M059J (cell line): ENCODE results near the gene AMZ2. TPM values are rescaled to one million over a fixed set of nuclear protein-coding genes. Genes with fewer than 3 reads are reported as not detected.
A peak's percentile ranks its signal among the peaks of the same experiment; 100 is the strongest.

Experiments used
- DNase-seq: peaks from one replicate; pipeline ENCODE4 v3.0.0-alpha.2; 2012; ENCODE audit warnings: low read depth
- total RNA-seq: library from RNA; depleted of rRNA; stranded (reverse); fragments of >200 nt; shearing (Covaris generic); gene quantifications from 2 replicates; pipeline ENCODE4 v1.2.3, GENCODE V29; 2014; rRNA removed

AMZ2 gene
- total RNA-seq, 1 experiment from 2014 or later, result 96.3 TPM

DNA sequence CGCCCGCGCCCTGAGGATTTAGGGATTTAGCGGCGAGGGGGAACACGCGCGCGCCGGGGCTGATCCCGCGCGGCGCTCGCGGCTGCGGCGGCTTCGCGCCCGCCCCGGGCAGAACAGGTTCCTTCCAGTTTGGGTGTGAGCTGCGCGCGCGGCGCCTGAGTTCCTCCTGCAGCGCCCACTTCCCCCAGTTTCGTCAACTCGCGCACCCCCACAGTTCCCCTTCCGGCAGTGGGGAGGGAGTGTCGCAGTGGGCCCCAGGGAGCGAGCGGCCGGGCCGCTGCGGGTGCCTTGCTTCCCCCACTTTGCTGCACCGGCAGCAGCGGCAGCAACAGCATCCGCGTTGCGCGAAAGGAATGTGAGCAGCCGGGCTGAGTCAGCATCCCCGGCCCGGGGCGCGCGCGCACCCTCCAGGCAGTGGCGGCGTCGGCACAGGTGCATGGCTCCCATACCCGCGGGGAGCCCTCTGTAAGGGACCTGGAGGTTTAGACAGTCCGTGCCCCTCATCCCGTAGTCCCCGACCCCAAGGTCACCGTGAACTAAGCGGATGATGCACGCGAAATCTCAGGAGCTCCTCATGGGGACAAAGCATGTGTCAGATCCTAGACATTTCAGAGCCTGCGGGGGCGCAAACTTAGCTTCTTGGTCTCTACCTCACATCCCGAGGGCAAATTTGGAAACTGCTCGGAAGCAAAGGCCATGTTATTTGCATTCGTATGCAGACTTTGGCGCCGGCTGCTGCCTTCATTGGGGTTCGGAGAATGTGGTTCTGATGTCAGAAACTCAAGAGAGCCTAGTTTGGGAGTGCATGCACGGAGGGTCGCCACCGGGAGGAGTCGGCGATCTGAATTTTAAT, 44.2 kb downstream of the AMZ2 start:
- peak; percentile 69 for DNase-seq

DNA sequence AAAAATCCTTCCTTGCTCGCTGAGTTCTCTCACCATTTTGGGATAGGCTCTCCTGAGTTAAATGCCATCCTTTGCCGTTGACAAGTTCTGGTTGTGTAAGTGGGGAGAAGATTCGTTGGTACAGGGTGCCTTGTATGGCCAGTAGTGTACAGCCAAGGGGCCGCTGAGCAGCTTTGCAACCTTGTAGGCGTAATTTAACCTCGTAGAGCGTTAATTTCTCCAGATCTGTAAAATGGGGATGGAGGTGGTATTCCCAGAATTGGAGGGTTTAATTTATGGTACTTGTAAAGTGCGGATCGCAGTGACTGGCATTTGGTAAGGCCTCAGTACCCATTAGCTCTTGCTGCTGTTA, 44.8 kb downstream of the AMZ2 start:
- DNase-seq, result no peak

DNA sequence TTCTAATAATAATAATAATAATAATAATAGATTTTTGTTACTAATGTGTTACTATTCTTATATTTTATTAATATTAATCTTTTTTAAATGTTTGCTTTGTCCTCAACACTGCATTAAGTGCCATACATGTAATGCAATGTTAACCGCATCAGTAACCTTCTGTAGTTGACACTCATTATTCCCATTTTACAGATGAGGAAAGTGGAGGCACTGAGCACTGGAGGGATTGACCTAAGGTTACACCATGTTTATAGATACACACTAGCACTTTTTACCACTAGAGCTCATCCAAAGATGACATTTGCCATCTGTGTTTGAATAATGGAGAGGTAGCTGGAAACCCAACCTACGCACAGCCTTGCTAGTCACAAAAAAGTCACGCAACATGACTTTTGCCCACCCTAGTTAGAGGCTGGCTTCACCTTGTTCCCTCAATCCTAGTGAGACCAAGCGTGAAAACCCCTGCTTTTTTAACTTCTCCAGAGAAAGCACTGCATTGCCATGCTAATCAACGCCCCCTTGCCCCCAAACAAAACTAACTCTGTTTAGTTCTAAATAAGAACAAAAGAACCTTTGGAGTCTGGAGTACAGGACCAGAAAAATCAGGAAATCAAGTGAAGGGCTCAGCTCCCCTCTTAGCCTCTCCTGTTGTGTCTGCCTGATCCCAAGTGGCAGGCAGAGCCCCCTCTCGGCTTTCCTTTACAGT, 45.8 kb downstream of the AMZ2 start:
- DNase-seq, result no peak

DNA sequence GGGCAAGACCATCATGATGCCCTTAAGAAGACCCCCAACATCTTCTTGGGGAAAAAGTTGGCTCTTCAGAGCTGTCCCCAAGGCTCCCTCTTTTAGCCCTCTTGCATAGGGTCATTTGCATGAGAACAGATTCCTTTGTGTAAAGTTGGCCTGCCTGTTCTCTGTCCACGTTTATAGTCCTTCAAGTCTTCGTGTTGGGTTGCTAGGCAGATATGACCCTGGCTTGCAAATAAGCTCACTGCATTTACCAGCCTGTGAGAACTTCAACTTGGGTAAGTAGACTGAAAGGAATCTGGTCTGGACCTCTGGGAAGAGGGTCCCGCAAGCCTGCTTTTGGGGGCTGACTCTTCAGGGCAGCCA, 46.3 kb downstream of the AMZ2 start:
- DNase-seq, result no peak

DNA sequence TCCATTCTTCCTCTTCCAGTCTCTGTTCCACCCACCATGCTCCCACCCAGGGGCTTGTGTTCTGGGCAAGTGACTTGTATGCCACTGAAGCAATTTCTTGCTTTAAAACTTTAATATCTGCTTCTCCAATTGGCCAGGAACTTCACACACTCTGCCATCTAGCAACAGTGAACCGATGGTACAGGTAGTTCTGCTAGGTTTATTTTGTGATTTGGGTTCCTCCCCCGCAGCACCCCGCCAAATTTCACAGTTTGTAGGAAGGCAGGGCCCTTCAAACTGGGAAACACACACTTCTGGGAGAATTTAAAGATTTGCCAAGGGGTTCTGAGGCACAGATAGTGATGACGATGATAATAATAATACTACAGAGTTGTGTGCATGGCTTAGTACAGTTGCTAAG, 46.8 kb downstream of the AMZ2 start:
- no peak for DNase-seq

DNA sequence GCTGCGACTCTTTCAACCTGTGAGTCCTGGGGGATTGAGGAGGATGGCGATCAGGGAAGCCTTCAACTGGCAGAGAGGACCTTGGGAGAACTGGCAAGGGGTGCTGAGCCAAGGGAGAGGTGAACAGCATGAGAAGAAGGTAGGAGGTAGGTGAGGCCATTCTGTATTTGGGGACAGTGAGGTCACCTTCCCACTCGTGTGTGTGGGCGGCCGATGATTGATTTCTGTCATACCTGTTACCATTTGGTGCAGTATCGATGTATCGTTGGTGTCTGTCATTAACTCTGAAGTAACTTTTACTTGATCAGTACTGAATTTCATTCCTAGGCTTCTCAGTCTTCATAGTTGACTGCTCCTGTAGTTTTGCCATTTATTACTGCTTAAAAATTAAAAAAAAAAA, 47.2 kb downstream of the AMZ2 start:
- DNase-seq, result no peak

DNA sequence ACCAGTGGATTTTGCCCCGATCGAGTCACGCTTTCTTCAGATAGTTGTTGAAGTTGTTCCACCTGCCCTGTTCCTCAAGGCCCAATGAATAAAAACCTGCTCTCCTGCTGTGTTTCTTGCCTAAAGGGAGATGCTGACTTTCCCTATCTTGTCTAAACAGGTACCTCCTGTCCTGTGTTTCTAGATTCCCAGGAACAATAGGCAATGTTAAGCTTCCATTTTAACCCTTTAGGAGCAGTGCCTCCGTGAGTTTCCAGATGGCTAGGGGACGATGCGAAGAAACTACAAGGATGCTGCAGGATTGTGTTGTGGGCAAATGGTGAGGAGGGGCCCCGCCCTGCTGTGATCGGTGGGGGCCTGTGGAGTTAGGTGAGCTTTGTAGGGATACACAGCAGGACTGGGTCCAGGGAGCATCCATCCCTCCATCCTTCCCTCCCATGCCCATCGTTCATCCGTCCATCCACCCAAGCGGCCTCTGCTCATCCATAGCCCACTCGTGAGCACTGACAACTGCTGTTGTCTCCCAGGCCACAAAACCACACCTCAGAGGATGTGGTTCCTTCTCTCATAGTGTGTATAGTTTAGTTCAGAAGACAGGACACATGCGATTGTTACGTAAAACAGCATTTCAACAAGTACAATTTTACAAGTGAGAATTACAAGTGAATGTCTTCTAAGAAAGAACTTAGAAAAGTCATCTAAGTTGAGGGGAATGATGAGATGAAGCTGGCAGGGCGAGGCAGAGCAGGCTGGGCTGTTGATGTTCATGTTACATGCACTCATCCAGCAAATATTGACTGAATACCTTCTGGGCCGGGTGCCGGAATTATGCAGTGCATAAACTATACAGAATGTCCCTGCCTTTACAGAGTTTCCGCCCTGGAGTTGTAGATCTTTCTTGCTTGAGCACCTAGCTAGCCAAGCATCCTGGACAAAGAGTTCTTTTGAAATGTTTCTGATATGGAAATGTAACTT, 48.7 kb downstream of the AMZ2 start:
- no peak for DNase-seq

DNA sequence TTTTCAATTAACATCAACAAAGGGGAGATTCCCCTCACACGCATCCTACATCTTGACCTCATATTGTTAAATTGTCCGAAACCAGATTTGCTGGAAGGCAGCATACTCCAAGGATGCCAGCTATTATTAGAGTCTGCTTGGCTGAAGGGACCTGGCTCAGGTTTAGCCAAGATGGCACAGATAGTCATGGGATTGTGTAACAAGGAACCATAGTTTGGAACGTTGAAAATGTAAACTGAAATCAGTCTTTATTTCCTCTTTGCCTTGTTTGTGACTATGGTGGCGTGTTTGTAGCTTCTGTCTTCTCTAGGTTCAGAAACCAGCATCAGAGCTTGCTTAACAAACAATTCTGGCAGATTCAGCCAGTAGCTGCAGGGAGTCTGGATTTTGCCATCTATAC, 49.4 kb downstream of the AMZ2 start:
- DNase-seq, result no peak

DNA sequence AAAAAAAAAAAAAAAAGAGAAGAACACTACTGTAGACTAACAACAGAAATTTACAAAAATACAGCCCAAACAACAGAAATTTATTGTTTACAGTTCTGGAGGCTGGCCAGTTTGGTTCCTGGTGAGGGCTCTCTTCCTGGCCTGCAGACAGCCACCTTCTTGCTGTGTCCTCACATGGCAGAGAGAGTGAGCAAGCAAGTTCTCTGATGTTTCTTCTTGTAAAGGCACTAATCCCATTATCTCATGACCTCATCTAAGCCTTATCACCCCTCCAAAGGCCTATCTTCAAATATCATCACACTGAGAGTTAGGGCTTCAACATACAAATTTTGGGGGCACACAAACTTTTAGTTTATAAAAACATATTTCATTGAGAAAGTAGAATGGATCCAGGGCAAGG, 50.8 kb downstream of the AMZ2 start:
- DNase-seq, result peak; percentile 19

DNA sequence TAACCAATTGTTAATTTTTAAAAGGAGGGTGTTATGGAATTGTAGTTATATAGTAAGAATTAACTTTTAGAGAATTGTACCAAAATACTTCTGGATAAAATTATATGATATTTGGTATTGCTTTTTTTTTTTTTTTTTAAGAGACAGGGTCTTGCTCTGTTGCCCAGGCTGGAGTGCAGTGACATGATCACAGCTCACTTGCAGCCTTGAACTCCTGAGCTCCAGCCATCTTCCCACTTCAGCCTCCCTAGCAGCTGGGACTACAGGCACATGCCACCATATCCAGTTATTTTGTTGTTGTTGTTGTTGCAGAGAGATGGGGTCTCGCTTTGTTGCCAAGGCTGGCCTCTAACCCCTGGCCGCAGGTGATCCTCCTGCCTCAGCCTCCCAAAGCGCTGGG, 52.0 kb downstream of the AMZ2 start:
- DNase-seq, result no peak

DNA sequence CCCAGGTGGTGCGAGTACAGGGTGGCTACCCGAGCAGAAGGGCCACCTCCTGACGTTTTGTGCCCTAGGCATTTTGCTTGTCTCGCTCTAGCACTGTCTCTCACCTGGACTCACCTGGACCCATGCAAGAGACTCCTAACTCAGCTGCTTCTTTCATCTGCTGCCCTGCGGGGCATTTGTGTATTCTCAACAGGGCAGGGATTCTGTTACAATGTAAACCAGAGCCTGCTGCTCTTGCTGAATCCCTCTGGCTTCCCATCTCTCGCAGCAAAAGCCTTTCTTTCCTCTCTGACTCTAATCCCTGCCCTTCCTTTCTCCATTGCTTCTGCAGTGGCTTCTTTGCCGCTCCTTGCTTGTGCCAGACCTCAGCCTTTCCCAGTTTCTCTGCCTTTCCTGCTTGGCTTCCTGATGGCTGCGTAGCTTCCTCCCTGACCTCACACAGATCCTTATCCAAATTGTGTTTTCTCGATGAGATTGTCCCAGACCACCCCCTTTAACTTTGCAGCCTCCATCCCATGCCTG, 53.7 kb downstream of the AMZ2 start:
- no peak for DNase-seq

DNA sequence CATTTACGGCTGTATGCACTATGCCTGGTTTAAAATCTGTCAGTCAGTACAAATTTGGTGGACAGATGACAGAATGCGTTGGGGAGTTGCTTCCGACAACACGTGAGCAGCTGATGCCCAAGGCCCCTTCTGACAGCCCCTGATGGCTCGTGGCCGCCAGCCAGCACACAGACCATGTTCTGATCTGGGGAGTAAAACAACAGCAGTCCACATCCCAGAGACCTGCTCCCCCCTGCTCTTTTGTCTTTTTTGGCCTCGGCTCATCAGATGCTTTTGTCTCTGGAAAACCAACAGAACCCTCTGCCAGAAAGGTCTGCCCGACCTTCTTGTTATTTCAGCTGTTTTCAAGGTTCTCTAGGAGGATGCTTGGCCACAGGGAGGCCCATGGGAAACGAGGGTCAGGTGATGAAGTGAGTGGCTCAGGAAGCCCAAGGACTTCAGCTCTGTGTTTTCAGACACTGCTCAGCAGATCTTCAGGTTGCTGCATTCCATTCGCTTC, 54.3 kb downstream of the AMZ2 start:
- no peak for DNase-seq

DNA sequence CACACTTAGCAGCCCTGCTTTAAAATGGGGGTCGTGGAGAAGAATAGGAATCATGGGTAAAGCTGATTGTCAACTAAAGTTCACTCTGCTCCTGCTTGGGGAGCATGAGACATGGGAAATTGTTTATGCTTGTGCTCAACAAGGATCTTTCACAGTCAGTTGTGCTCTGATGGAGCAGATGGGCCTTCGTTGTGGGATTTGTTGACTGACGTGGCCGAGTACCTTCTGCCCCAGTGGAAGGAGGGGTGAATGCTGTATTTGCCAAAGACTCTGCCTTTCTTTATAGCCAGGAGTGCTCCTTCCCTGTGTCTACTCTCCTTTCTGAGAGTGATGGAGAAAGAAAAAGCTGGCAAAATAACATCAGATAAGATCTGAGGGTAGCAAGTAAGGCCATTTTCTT, 54.8 kb downstream of the AMZ2 start:
- no peak for DNase-seq

DNA sequence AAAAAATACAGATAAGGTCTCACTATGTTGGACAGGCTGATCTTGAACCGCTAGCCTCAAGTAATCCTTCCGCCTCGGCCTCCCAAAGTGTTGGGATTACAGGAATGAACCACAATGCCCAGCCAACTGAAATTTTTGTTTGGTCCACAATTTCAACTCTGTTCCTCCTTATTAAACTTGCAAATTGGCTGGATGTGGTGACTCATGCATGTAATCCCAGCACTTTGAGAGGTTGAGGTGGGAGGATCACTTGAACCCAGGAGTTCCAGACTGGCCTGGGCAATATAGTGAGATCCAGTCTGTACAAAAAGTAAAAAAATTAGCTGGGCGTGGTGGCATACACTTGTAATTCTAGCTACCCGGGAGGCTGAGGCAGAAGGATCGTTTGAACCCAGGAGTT, 56.9 kb downstream of the AMZ2 start:
- DNase-seq, result peak; percentile 24

DNA sequence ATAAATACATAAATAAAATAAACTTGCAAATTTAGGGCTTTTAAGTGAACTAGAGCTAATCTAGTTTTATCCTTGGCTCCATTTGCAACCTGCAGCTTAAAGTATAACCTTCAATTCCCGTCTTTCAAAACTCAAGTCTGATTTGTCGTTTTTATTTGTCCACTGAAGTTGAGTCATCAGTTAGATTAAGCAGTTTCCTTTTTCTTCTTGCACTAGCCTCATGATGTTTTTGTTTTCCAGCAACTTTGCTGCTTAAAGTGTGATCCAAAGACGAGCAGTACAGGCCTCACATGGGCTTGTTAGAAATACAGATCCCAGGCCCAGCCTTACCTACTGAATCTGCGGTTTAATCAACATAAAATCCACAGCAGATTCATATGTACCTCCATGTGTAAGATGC, 57.3 kb downstream of the AMZ2 start:
- peak; percentile 23 for DNase-seq

Other genes with a start within 250 kb of the AMZ2 start
- 188 and 239 TPM in 2 replicates for gene KPNA2, start 212.3 kb upstream of the AMZ2 start, total RNA-seq
- gene SLC16A6, start 43.1 kb downstream of the AMZ2 start, total RNA-seq, result 0.20 and 2.6 TPM in 2 replicates
- 0.86 and 3.5 TPM in 2 replicates for gene ARSG, start 43.5 kb downstream of the AMZ2 start, total RNA-seq
- 32.8 and 36.0 TPM in 2 replicates for gene WIPI1, start 209.5 kb downstream of the AMZ2 start, total RNA-seq